K562 (cell line): ENCODE measurements around the gene HPCAL1. TPM values are rescaled to one million over a fixed set of nuclear protein-coding genes. Genes with fewer than 3 reads are reported as not detected.

Experiments used
- ARID2 ChIP-seq: fragments of 450-650 bp; IDR thresholded peaks from 2 replicates; pipeline ENCODE4 v1.6.1; 2017; ENCODE audit warnings: antibody characterized with exemption, mild to moderate bottlenecking
- BACH1 ChIP-seq: fragments of 200-800 bp; sonication (Bioruptor generic); IDR thresholded peaks from 2 replicates; pipeline ENCODE4 v1.6.1; 2016; ENCODE audit warnings: missing genetic modification characterization, missing compliant biosample characterization
- CHD4 ChIP-seq: fragments of 200-600 bp; sonication (generic); IDR thresholded peaks from 3 replicates; pipeline ENCODE4 v1.6.1; 2012; ENCODE audit warnings: low read depth, mild to moderate bottlenecking, mixed read lengths, low read length, inconsistent platforms; ENCODE audit not compliant: insufficient read depth, insufficient replicate concordance, poor library complexity, severe bottlenecking
- ELK3 ChIP-seq: fragments of 450-650 bp; formaldehyde crosslinking; IDR thresholded peaks from 2 replicates; pipeline ENCODE4 v1.4.0; 2020; ENCODE audit warnings: mild to moderate bottlenecking
- KHSRP ChIP-seq: fragments of 450-650 bp; IDR thresholded peaks from 2 replicates; pipeline ENCODE4 v1.6.1; 2017
- MBD2 ChIP-seq: sonication (generic); IDR thresholded peaks from 2 replicates; pipeline ENCODE4 v1.6.1; 2016; ENCODE audit warnings: low read depth, borderline replicate concordance
- RREB1 ChIP-seq: fragments of 250-450 bp; sonication (Bioruptor Pico); IDR thresholded peaks from 2 replicates; pipeline ENCODE4 v1.4.0; 2020
- SMAD2 ChIP-seq: fragments of 150-350 bp; IDR thresholded peaks from 2 replicates; pipeline ENCODE4 v1.6.1; 2014; ENCODE audit warnings: low read depth, mild to moderate bottlenecking, low read length
- ZBTB40 ChIP-seq, 2 experiments: fragments of 450-650 bp in 1 of 2; sonication (generic) in 1 of 2; formaldehyde crosslinking in 1 of 2; IDR thresholded peaks; 2 replicates each; pipeline versions ENCODE4 v1.7.1 to v1.9.0; 2016 to 2022; ENCODE audit warnings: inconsistent platforms in 1 of 2, mild to moderate bottlenecking in 1 of 2, missing genetic modification reagents in 1 of 2
- polyA plus RNA-seq, 8 experiments: library from polyadenylated mRNA; depleted of rRNA in 4 of 8; stranded (reverse) in 5 of 8; unstranded in 3 of 8; fragments of >200 nt; fragmentation: Nextera tagmentation in 2 of 8; fragmentation: Illumina TruSeq in 1 of 8; extraction: Ambion mirVana in 2 of 8; extraction: Trizol in 1 of 8; gene quantifications; 2 replicates each; pipeline versions ENCODE4 v1.2.1 to v1.2.3, GENCODE V29; 2011 to 2014; ENCODE audit warnings: inconsistent platforms in 1 of 8, missing spikeins in 1 of 8
- total RNA-seq, 7 experiments: library from RNA; depleted of rRNA in 6 of 7; stranded (reverse); fragments of >200 nt in 6 of 7; fragmentation: Illumina TruSeq in 2 of 7; extraction: Trizol in 2 of 7; gene quantifications; 2 replicates each; pipeline versions ENCODE4 v1.2.1 to v1.2.3, GENCODE V29; 2011 to 2021; ENCODE audit warnings: low replicate concordance in 1 of 7

Gene HPCAL1
- total and polyA plus RNA-seq, 9 of the 15 experiments (the other 6 are each of a cell fraction or from before 2014, with no cell fraction given) = 2.7 to 65.5 (median 23.9) TPM

GRCh38 chr2:10369269-10370255 lies 66.9 kb downstream of the HPCAL1 start (continued):
- no peak for TF ChIP-seq ZBTB40 (IDR thresholded peaks at IDR 0.05)
- TF ChIP-seq ZBTB40 (CRISPR knock-in tag; IDR thresholded peaks at IDR 0.05) = no peak
- no peak for TF ChIP-seq SMAD2
- peak; percentile 67 for TF ChIP-seq MBD2
- TF ChIP-seq CHD4 = no peak
- TF ChIP-seq KHSRP = 0 out of 2 replicates have a peak, but pooled peaks have one; percentile 36
- TF ChIP-seq ARID2 = no peak
- TF ChIP-seq BACH1 (tag) = no peak
- TF ChIP-seq ELK3 (CRISPR knock-in tag) = no peak
- no peak for TF ChIP-seq RREB1
